ENCODE measurements around the gene LRRC75A. TPM values are rescaled to one million over a fixed set of nuclear protein-coding genes. Genes with fewer than 3 reads are reported as not detected.

Gene LRRC75A
- total and polyA plus RNA-seq, 2 of the 13 experiments (the other 11 are each of a cell fraction or from before 2014, with no cell fraction given) = 0.03 TPM; not detected in 1

DNA sequence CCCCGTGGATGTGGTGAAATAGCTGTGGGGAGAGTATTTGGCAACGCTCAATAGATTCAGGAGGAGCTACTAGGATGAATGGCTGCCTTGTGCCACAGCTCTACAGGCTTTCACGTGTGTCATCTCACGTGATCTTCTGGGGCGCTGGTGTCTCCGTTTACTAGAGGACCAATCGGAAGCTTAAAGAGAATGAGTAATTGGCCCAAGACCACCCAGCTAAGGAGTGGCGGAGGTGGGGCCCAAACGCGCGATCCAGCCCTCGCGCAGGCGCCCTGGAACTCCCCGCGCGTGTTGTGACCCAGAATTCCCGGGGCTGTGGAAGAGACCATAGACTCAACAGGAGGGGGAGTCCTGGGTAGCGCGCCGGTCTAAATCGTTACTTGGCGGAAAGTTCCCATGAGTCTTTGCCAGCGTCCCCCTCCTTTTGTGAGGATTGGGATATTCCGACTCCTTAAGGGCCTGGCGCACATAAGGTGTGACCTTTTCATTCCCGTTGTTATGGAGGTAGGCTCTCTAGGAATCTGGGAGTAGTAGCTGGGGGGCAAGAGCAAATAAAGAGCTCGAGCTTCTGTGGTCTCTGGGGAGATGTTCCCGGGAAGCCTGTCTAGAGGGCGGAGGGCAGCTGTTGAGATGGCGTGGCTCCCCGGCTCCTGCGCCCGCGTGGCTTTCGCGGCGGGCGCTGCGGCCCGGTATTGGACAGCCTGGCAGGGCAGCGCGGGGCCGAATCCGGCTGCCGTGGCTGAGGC lies 53.3 kb downstream of the LRRC75A start:
- Histone ChIP-seq H3K4me1 (ENCODE audit: insufficient read depth, low read length) (peaks cover 78% of the 10 kb centered on the region), H3K36me3 (replicated peaks in 1 of 2; ENCODE audit: control insufficient read depth in 1 of 2, insufficient read depth in 2 of 2, low read length in 2 of 2) (peaks cover 16 to 38% of the 10 kb centered on the region in 2 experiments), H3K79me2 (ENCODE audit: insufficient read depth, low read length) (peaks cover 39% of the 10 kb centered on the region), H3K4me2 (ENCODE audit: low read depth, low read length) (peak overlapping the region; percentile 96), H4K20me1 (ENCODE audit: insufficient read depth, low read length) (peaks cover 41% of the 10 kb centered on the region), H3K9ac (ENCODE audit: insufficient read depth, low read depth, low read length) (peak overlapping the region; percentile 98), H2AFZ (ENCODE audit: low read length) (no peak overlapping the region), H3K27me3 (ENCODE audit: control insufficient read depth in 1 of 2, insufficient read depth in 2 of 2, low read length in 2 of 2) (no peaks in the 10 kb centered on the region; a peak in 1 of 5 replicates), H3K9me3 (ENCODE audit: low read length) (no peaks in the 10 kb centered on the region), H3K4me3 (replicated peaks in 1 of 3; ENCODE audit: insufficient read depth in 1 of 3, low read depth in 2 of 3, low read length in 3 of 3) (peak overlapping the region; percentile 91 to 94 (median 93)), H3K27ac (ENCODE audit: extremely low read length, insufficient read depth, low read length) (peak overlapping the region; percentile 93)
- in situ Hi-C loops (cut with HindIII; ENCODE audit: extremely low pct_ligation_motif_present, low pct_unique_long_range_greater_than_20kb) (no loop called here), intact Hi-C loops (cut with micrococcal nuclease; ENCODE audit: unreplicated experiment) (no loop called here)
- ChIA-PET CTCF (ENCODE audit: low intra/inter-chr PET ratio, low total read pairs) (no interaction called here), POLR2A (interaction anchor here (0.6 to 10.1 kb wide), 48 partner anchors 9 to 1398 kb away, joined by 3 to 159 read pairs (median 6); partner anchors contain the start of genes CENPV, NCOR1, PIGL and SREBF1)
- WGBS (ENCODE audit: low lambda C conversion rate) = 1% methylated on average over 7 of the region's 46 CpGs
- FAIRE-seq = peak; percentile 99
- peak; percentile 100 for DNase-seq (ENCODE audit: low spot score)
- BruUV-seq (replicated peaks) = no TSS peak
- ATAC-seq = peak; percentile 77
- TF ChIP-seq, protein P1, sequence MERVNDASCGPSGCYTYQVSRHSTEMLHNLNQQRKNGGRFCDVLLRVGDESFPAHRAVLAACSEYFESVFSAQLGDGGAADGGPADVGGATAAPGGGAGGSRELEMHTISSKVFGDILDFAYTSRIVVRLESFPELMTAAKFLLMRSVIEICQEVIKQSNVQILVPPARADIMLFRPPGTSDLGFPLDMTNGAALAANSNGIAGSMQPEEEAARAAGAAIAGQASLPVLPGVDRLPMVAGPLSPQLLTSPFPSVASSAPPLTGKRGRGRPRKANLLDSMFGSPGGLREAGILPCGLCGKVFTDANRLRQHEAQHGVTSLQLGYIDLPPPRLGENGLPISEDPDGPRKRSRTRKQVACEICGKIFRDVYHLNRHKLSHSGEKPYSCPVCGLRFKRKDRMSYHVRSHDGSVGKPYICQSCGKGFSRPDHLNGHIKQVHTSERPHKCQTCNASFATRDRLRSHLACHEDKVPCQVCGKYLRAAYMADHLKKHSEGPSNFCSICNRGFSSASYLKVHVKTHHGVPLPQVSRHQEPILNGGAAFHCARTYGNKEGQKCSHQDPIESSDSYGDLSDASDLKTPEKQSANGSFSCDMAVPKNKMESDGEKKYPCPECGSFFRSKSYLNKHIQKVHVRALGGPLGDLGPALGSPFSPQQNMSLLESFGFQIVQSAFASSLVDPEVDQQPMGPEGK (CRISPR knock-in tag; IDR thresholded peaks at IDR 0.05) = peak; percentile 45; the same call in 1 of the 2 replicates
- TF ChIP-seq ZNF773 (CRISPR knock-in tag; IDR thresholded peaks at IDR 0.05; ENCODE audit: borderline replicate concordance) (no peak; the same call in 1 of the 2 replicates), ETV5 (CRISPR knock-in tag; IDR thresholded peaks at IDR 0.05; ENCODE audit: borderline replicate concordance) (peak; percentile 7; the same call in 1 of the 2 replicates), MBD4 (IDR thresholded peaks at IDR 0.05; ENCODE audit: borderline replicate concordance, low read length) (no peak), ZNF569 (CRISPR knock-in tag; IDR thresholded peaks at IDR 0.05; ENCODE audit: borderline replicate concordance) (no peak), ZMYM3 (CRISPR knock-in tag; IDR thresholded peaks at IDR 0.05) (peak; percentile 27; the same call in 1 of the 2 replicates), CENPT (CRISPR knock-in tag; IDR thresholded peaks at IDR 0.05; ENCODE audit: low read depth) (no peak), EED (CRISPR knock-in tag; IDR thresholded peaks at IDR 0.05) (no peak), HNRNPUL1 (IDR thresholded peaks at IDR 0.05; ENCODE audit: low read depth, low read length) (no peak), MAFK (conservative IDR thresholded peaks at IDR 0.05 in 1 of 2, IDR thresholded peaks at IDR 0.05 in 1 of 2; ENCODE audit: low read length in 2 of 2) (0 out of 4 replicates have a peak, but pooled peaks of 1 of the 2 experiments have one; percentile 0), CAMTA2 (CRISPR knock-in tag; IDR thresholded peaks at IDR 0.05; ENCODE audit: borderline replicate concordance) (no peak), ZNF24 (IDR thresholded peaks at IDR 0.05) (no peak), CBFB (CRISPR knock-in tag; IDR thresholded peaks at IDR 0.05) (no peak; the same call in 1 of the 2 replicates), ZNF234 (CRISPR knock-in tag; conservative IDR thresholded peaks at IDR 0.05) (no peak), SIN3A (IDR thresholded peaks at IDR 0.05; ENCODE audit: borderline replicate concordance, low read depth, low read length) (peak; percentile 86), SRSF4 (IDR thresholded peaks at IDR 0.05; ENCODE audit: low read depth, low read length, poor library complexity, severe bottlenecking) (peak; percentile 69)
- TF ChIP-seq, protein P2, sequence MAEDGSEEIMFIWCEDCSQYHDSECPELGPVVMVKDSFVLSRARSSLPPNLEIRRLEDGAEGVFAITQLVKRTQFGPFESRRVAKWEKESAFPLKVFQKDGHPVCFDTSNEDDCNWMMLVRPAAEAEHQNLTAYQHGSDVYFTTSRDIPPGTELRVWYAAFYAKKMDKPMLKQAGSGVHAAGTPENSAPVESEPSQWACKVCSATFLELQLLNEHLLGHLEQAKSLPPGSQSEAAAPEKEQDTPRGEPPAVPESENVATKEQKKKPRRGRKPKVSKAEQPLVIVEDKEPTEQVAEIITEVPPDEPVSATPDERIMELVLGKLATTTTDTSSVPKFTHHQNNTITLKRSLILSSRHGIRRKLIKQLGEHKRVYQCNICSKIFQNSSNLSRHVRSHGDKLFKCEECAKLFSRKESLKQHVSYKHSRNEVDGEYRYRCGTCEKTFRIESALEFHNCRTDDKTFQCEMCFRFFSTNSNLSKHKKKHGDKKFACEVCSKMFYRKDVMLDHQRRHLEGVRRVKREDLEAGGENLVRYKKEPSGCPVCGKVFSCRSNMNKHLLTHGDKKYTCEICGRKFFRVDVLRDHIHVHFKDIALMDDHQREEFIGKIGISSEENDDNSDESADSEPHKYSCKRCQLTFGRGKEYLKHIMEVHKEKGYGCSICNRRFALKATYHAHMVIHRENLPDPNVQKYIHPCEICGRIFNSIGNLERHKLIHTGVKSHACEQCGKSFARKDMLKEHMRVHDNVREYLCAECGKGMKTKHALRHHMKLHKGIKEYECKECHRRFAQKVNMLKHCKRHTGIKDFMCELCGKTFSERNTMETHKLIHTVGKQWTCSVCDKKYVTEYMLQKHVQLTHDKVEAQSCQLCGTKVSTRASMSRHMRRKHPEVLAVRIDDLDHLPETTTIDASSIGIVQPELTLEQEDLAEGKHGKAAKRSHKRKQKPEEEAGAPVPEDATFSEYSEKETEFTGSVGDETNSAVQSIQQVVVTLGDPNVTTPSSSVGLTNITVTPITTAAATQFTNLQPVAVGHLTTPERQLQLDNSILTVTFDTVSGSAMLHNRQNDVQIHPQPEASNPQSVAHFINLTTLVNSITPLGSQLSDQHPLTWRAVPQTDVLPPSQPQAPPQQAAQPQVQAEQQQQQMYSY (CRISPR knock-in tag; IDR thresholded peaks at IDR 0.05) = no peak
- TF ChIP-seq, protein P3, sequence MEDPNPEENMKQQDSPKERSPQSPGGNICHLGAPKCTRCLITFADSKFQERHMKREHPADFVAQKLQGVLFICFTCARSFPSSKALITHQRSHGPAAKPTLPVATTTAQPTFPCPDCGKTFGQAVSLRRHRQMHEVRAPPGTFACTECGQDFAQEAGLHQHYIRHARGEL (CRISPR knock-in tag; IDR thresholded peaks at IDR 0.05) = no peak
